Astrocyte of the spinal cord (primary cell): ENCODE results near the gene S100Z.
A peak's percentile ranks its signal among the peaks of the same experiment; 100 is the strongest.
"Not testable (repeated sequence)": the region's sequence is repeated elsewhere in the genome, so short reads cannot be mapped to it uniquely, and the experiment has no call there.

Source experiments
- DNase-seq: peaks from one replicate; pipeline ENCODE4 v3.0.0; 2011; ENCODE audit warnings: low read depth, low spot score
- H3K4me3 ChIP-seq: 2 replicates; pipeline ENCODE4 v1.5.1; 2011; ENCODE audit warnings: low read depth, mild to moderate bottlenecking, low read length, moderate library complexity
- in situ Hi-C: cut with HindIII; loops from 2 replicates; pipeline ENCODE4 v1.10.0; 2017; ENCODE audit warnings: low sequenced_read_pairs
- TF ChIP-seq, protein P1 (sequence below): IDR thresholded peaks from 2 replicates; pipeline ENCODE4 v1.5.1; 2012; ENCODE audit warnings: low read depth, mild to moderate bottlenecking, low read length, inconsistent platforms

S100Z gene

DNA sequence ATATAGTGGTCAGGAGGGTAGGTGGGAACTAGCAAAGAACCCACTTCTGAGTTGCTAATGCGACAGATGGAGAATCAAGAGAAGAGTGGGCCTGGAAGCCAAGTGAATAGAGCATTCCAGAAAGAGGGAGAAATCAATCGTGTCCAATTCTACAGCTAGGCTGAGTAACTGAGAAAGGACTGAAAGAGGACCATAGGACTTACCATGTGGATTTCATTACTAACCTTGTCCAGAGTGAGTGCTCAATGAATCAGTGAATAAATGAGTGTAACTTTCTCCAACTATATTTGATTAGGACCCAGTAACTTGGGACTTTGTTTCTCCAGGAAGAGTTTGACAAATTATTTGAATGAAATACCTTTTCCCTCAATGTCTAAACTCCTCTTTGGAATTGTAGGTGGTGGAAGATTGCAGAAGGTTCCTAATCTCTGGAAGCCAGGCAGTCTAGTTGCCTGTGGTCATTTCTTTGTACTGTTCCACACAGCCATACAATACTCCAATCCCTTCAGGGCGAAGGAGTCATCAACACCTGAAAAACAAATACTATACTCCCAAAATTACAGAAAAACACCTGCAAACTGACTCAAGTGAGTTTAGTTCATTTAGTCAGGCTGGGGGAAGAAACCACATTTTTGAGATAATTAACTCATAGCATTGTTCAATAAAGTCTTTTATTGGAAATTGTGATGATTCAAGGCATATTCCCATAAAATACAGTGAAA is 33.5 kb upstream of the S100Z start:
- DNase-seq, result no peak
- in situ Hi-C loops, result loop anchor here (25.0 kb wide), 2 partner anchors 104 to 204 kb away; partner anchors contain the start of genes F2R and F2RL2
- no peak overlapping the region for H3K4me3 ChIP-seq
- TF ChIP-seq, protein P1, sequence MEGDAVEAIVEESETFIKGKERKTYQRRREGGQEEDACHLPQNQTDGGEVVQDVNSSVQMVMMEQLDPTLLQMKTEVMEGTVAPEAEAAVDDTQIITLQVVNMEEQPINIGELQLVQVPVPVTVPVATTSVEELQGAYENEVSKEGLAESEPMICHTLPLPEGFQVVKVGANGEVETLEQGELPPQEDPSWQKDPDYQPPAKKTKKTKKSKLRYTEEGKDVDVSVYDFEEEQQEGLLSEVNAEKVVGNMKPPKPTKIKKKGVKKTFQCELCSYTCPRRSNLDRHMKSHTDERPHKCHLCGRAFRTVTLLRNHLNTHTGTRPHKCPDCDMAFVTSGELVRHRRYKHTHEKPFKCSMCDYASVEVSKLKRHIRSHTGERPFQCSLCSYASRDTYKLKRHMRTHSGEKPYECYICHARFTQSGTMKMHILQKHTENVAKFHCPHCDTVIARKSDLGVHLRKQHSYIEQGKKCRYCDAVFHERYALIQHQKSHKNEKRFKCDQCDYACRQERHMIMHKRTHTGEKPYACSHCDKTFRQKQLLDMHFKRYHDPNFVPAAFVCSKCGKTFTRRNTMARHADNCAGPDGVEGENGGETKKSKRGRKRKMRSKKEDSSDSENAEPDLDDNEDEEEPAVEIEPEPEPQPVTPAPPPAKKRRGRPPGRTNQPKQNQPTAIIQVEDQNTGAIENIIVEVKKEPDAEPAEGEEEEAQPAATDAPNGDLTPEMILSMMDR, result no peak

DNA sequence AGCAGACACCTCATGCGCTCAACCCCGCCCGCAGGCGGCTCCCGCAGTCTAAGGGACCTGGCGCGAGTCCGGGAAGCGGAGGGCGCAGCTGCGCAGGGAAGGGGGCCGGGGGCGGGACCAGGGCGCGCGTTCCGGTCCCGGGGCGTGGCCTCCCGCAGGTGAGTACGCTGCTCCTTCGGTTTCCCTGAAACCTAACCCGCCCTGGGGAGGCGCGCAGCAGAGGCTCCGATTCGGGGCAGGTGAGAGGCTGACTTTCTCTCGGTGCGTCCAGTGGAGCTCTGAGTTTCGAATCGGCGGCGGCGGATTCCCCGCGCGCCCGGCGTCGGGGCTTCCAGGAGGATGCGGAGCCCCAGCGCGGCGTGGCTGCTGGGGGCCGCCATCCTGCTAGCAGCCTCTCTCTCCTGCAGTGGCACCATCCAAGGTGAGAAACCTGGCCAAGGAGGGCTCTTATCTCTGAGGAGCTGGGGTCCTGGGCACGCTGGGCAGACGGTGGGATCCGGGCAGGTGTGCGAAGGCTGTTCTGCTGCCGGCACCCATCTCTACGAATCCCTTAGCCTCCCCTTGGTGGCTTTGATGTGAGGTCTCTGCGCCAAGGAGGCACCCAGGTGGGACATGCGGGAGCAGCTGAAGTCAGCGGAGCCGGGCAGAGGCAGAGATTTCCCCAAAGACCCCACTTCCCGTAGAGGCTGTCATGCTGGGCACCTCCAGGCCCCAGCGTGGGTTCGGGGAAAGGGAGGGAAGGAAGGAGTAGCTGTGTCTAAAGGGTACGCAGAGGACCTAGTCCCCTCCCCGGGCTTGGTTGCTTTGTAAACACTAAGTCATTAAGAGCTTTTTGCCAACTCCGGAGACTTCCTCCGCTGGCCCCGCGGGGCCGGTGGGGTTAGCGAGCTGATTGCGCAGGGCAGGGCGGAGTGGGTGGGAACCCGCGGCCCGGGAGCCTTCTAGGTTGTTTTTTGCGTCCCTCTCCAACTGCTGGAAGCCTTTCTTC is 30.7 kb upstream of the S100Z start, which contains the start of gene F2RL1:
TSS of gene F2RL1 (plus strand) at position 187 of the 988 bp plus-strand sequence. CDS start at position 340, 153 bp downstream.
- DNase-seq, result peak; percentile 90
- TF ChIP-seq, protein P1, result no peak
- in situ Hi-C loops, result loop anchor here (25.0 kb wide), 2 partner anchors 107 to 207 kb away; partner anchors contain the start of genes F2R and F2RL2
- peak within 1 kb of the TSS; percentile 95 for H3K4me3 ChIP-seq

DNA sequence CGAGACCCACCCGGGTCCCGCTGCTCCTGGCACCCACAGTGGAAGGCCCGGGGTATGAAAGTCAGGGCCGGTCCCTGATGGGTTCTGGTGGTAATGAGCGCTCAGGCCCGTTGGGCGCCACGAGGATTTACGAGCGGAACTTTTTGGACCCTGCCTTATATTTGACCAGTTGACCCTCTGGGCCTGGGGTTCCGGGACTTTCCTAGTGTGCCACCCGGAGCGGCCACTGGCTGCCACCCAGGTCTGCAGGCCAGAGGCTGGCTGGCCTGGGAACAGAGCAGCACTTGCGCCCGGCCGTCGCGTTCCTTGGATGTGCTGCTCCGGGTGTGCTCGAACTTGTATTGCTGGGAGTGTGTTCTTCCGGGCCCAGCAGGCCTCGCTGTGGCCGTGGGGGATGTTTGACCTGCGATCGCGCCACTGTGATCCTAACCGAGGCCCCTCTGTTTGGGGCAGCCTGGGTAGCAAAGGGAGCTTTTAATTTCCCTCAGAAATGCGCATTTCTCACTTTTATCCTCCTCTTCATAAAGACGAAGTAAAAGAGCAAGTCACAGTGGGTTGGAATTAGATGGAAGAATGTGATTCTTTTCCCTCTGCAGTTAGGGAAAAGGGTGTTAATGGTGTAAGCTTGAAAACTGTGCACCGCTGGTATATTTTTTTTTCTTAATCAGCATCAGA is 29.8 kb upstream of the S100Z start:
- no peak for DNase-seq
- in situ Hi-C loops, result loop anchor here (25.0 kb wide), 2 partner anchors 108 to 208 kb away; partner anchors contain the start of genes F2R and F2RL2
- H3K4me3 ChIP-seq, result peak overlapping the region; percentile 95
- TF ChIP-seq, protein P1, result no peak

DNA sequence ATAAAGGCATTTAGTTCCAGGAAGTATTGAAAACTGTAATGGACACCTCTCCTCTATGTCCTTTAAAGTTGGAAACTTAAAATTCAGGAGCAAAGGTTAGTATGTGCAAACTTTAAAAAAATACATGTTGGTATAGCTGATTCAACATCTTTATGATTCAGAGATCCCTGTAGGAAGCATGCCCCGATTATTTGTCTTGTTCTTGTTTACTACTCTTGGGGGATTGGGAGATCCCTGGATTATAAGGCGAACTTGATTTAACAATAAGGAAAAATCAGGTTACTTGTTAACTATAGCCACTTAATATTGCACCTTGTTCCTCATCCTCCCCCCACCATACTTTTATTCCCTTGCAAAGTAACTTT is 29.3 kb upstream of the S100Z start:
- TF ChIP-seq, protein P1, result no peak
- in situ Hi-C loops, result loop anchor here (25.0 kb wide), 2 partner anchors 108 to 208 kb away; partner anchors contain the start of genes F2R and F2RL2
- DNase-seq, result peak; percentile 34
- peak overlapping the region; percentile 95 for H3K4me3 ChIP-seq

DNA sequence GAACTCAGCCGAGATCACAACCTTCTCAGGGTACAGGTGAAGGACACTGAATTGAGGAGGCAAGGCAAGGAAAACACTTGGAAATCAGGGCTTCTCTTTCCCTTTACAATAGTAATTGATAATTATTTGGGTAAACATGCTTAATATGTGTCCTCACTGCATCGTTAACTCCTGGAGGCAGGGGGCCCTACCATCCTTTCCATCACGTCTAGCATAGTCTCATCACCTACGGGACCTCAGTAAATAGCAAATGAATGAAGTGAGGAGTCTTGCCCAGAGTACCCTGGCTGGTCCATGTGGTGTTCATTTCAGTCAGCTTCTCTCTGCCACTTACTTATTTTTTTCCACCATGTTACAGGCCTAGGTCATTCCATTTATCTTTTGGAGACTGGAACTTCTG is 28.7 kb upstream of the S100Z start:
- TF ChIP-seq, protein P1, result no peak
- DNase-seq, result no peak
- in situ Hi-C loops, result loop anchor here (25.0 kb wide), 2 partner anchors 109 to 209 kb away; partner anchors contain the start of genes F2R and F2RL2
- peak overlapping the region; percentile 95 for H3K4me3 ChIP-seq

DNA sequence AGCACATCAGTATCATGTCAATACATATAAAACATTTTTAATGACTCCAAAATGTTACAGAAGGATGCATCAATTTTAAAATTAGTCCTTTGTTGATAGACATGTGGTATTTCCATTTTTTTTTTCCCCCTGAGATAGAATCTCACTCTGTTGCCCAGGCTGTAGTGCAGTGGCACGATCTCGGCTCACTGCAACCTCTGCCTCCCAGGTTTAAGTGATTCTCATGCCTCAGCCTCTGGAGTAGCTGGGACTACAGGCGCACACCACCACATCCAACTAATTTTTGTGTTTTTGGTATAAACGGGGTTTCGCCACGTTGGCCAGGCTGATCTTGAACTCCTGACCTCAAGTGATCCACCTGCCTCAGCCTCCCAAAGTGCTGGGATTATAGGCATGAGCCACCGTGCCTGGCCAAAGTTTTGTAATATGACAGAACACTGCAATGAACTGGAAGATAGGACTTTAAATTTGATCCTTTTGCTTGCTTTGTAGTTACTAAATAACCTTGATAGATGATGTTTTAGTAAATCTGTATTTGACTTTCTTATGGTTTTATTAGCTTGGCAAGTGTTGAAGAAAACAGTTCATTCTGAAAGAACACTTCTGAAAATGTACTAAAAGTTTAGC is 27.6 kb upstream of the S100Z start:
- DNase-seq, H3K4me3 ChIP-seq: not testable (repeated sequence)
- in situ Hi-C loops, result loop anchor here (25.0 kb wide), 2 partner anchors 110 to 210 kb away; partner anchors contain the start of genes F2R and F2RL2

DNA sequence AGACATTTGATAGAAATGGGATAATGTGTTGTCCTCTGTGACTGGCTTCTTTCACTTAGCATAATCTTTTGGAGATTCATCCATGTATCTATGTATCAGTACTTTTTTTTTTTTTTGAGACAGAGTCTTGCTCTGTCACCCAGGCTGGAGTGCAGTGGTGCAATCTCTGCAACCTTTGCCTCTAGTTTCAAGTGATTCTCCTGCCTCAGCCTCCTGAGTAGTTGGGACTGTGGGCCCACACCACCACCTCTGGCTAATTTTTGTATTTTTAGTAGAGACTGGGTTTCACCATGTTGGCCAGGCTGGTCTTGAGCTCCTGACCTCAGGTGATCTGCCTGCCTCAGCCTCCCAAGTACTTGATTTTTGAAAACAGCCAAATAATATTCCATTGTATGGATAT is 23.4 kb upstream of the S100Z start:
- in situ Hi-C loops, H3K4me3 ChIP-seq, DNase-seq: not testable (repeated sequence)
